GM19099 (cell line): Measurements from ENCODE around the gene ORM2.

ENCODE experiments used
- POLR2A ChIP-seq: IDR thresholded peaks from 3 replicates; pipeline ENCODE4 v1.6.1; 2011; ENCODE audit warnings: low read depth; ENCODE audit not compliant: insufficient read length; ENCODE audit errors: extremely low read depth

Gene ORM2

DNA sequence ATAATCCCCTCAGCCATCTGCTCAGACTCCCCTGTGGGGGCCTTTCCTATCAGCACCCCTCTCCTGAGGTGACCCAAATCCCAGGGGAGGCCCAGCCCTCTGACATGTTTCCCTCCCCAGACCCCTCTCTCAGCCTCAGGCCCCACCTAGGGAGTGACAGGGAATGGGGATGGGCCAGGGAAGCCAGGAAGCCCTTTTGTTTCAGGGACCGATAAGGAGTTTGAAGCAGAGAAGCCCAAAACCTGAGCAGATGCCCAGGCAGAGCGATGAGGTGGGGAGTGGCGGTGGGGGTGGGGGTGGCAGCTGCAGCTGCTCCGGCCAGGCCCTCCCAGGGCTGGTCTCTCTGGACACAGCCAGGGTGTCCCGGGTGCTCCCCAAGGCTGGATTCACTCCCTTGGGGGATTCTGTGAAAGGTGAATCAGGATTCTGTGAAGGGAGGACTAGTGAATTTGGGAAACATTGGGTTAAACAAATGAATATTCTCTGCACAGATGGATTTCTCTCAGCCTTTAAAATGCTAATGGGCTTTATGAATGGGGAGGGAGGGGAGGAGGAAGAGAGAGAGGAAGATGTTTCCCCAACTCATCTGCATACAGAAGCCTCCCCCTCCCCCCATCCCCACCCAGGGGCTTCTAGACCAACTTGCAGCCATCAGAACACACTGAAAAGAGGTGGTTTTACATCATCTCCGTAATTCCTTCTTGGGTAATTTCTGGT is 40.7 kb downstream of the ORM2 start:
- no peak for TF ChIP-seq POLR2A

DNA sequence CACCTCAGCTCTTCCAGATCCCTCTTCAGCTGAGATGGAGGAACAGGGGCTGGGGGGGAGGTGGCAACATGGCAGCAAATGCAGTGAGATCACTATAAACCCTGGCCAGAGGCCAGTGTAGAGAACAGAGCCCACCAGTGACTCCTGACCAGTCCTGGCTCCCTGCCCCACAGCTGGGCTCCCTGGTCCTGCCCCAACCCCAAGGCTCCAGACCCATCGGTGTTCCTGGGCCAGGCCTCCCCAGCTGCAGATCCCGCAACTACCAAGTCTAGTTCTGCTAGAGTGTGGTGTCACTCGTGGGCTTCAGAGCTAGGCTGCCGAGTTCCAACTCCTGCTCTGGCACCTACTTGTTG is 41.3 kb downstream of the ORM2 start:
- TF ChIP-seq POLR2A = no peak

DNA sequence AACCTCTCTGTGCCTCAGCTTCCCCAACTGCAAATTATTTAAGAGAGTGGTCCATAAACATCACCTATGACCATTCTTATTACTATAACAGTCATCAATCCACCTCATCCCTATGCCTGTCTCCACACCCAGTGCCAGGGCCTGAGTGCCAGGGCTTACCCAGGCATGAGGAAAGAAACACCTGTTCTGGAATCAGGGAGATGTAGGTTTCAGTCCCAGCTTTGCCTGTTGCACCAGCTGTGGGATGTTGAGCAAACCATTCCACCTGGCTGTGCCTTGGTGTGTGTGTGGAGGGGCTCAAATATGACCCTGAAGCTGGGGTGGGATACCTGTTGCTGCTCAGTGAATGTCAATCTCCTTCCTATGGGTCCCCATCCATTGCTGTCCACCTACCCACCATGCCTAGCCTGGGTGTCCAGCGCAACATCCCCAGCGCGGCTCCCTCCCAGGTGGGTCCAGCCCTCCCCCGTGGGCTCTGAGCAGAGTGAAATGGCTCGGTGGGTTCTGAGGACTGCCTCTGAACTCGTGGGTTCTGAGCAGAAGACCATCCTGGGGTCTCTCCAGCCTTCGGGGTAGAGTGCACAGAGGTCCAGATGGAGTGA is 41.8 kb downstream of the ORM2 start:
- no peak for TF ChIP-seq POLR2A

DNA sequence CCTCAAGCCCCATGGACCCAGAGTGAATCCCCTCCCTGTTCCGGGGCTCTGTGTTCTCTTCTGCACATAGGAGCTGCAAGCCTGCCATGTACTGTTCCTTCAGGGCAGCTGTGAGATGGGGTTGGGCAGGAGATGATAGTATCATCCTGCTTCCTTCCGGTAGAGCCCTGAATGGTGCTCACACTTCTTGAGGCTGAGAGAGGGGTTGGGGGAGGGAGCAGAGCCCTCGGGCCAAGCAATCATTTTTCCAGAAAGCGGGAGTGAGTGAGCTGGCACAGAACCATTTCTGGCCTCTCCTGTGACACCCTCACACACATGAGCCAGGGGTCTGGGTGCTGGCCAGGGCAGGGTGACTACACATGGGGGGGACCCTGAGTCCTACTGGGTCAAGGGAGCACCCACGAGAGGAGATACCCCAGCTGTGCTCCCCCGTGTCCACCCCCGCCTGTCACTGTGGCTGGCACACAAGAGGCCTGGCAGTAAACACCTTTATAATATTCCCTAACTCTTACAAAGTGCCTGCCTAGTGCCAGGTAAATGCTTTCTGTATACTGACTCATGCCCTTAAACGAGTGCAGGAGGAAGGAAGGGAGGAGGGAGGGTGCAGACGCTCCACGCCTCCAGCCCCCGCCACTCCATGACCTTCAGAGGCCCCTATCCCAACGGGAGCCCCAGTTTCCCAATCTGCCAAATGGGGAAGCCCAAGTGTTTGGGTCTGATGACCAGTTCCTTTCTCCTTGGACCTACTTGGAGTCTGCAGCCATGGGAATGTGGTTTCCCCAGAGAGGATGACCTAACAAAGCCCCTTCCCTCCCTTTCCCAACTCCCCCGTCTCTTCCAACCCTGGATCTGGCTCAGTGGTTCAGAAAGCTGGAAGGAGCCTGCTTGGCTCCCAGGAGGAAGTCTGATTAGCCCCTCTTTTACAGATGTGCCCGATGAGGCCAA is 42.6 kb downstream of the ORM2 start:
- TF ChIP-seq POLR2A = no peak

DNA sequence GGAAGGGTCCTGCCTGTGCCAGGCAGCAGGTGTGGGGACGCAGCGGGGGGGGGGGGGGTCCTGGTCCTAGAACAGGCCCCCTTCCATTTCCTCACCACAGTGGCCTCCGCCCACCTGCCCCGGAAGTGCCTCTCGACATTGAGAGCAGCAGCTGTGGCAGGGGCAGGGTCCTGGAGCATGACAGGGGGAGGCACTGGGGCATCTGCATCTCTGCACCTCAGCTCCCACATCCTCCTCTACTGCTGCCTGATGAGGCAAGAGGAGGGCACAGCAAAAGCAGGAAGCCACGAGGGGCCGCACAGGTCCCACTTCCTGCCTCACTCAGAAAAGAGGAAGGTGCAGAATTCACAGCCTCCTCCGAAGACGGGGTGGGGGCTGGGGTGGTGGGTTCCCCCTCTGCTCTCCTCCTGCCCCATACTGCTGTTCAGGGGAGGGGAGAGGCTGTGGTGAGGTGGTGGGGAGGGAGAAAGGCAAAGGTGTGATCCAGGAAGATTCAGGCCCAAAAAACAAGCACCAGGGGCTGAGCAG is 43.3 kb downstream of the ORM2 start:
- TF ChIP-seq POLR2A = peak; percentile 46

DNA sequence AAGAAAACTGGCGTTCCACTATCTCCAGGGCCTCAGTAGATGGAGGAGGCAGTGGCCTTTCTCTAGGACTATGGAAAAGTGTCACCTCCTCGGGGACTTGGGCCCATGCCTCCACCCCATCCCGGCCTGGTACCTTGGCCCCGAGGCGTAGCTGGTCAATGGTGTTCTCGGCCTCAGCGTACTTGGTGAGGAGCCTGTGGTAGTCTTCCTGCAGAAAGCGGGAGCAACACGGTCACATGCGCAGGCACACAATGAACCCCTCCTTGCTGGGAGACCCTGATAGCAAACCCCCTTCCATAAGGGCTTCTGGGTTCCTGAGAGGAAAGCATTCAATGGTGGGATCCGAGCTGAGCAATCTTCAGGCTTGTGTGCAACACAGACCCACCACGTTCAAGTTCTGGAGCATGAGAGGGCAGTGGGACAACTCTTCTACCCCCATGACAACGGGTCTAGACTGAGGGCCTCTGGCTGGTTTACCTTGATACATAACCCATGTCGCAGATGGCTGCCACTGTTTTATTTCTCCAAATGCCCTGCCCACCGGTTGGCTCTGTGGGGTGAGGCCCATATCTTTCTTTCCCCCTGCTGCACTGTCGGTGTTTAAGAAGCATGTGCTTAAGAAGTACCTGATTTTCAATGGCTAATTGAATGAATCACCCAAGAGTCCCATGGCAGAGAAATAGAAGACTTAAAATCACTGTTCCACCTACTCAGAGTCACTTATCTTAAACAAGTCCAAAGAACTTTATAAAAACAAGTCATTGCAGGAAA is 44.5 kb downstream of the ORM2 start:
- no peak for TF ChIP-seq POLR2A

DNA sequence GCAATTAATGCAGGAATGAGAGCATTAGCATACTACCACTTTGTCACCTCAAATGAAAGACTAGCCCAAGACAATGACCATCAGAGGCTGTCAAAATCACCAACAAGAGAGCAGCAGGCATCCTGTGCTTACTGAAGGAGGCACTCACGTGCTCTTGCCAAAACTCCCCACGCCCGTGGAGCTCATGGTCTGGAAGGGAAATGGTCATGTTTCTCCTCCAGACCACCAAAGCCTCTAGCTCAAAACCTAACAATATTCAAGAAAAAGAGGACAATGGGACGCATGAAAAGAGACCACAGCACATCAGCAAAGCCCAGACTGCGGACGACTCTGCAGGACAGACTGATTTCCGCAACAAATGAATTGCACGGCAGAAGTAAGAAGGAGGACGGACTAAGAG is 45.3 kb downstream of the ORM2 start:
- no peak for TF ChIP-seq POLR2A

DNA sequence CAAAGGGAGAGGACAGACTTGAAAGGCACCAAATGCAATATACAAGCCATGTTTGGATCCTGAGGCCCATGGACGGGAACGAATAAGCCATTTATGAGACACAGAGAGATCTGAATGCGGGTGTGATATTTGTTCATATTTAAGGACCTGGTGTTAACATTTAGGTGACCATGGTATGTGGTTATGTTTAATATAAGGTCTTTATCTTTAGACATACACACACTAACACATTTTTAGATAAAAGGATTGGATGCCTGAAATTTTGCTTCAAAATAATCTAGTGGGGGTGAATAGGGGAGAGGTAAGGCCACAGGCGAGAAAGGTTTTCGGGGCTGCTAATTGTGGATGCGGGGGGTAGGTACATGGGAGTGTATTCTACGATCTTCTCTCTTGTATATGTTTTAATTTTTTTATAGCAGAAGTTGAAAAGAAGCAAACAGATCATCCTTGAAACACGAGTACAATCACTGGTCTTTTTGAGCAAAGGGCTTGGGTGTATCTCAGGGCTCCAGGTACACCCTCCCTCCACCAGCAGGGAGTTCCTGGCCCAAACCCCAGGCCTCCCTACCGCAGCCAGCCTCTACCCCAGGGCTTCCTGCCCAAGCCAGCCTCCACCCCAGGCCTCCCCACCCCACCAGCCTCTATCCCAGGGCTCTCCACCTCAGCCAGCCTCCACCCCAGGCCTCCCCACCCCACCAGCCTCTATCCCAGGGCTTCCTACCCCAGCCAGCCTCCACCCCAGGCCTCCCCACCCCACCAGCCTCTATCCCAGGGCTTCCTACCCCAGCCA is 45.9 kb downstream of the ORM2 start:
- no peak for TF ChIP-seq POLR2A

DNA sequence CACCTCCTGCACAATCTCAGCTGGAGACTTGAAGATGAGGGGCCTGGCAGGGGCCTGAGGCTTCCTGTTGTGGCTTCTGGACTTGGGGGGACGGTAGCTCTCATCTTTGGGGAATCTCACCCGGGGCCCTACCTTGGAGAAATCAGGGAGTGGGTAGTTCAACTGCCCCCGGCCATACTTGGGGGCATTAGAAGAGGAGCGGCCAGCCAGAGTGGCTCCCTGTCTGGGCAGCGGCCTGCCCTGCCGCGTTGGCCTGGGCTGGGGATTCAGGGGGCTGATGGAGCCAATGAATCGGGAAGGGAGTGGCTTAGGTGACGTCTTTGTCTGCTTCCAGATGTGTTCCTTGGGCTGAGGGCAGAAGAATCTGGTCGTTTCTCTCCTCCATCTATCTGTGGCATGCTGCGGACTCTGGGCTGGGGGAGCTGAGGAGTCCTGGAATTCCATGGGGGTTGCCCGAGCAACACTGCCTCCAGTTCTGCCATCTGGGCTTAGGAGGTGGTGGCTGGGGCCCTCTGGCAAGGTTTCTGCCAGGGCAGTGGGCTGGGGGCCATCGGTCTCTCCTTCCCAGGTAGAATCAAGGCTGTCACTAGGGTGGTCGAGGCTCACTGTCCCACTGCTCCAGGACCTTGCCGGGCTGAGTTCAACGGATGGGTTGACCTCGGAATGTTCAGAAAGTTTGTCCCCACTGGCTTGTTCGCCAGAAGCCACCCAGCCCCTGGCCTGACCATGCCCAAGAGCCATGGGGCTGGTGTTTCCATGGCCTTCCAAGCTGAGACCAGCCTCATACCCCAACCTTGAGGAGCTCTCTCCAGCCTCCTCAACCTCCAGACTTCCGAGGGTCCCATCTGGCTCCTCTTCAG is 47.1 kb downstream of the ORM2 start:
- no peak for TF ChIP-seq POLR2A

DNA sequence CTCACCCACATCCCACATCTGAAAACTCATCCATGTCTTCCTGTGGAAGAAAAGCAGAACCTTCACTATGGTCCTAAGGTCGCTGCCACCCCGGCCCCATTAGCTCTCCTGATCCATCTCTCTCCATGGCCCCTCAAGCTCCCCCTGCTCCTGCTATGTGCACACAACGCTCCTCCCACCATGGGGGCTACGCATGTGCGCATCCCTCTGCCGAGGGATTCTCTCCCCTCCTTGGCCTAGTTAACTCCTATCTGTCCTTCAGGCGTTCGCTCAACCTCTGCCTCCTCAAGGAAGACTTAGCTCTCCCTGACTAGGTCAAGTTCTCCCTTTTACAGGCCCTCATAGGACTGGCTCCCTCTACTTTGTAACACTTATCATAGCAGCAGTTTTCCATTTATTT is 48.3 kb downstream of the ORM2 start:
- no peak for TF ChIP-seq POLR2A

DNA sequence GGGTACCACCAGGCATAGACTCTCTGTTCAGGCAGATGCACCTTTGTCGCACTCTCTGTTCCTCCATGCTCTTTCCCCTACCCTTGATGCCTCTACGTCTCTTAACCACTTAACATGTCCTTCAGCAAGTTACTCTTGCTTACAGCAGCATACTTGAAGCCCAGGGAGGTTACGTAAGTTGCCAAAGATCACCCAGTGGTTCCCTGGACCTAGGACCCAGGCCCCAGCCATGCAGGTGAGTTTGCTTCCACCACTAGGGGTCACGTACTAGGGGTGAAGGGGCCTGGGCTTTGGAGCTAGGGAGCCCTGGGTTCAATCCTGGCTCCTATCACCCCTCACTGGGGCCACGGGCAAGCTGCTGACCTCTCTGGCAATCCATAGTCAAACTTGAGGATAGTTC is 49.2 kb downstream of the ORM2 start:
- no peak for TF ChIP-seq POLR2A
